ENCODE results near the gene GRAMD1B.

DNA sequence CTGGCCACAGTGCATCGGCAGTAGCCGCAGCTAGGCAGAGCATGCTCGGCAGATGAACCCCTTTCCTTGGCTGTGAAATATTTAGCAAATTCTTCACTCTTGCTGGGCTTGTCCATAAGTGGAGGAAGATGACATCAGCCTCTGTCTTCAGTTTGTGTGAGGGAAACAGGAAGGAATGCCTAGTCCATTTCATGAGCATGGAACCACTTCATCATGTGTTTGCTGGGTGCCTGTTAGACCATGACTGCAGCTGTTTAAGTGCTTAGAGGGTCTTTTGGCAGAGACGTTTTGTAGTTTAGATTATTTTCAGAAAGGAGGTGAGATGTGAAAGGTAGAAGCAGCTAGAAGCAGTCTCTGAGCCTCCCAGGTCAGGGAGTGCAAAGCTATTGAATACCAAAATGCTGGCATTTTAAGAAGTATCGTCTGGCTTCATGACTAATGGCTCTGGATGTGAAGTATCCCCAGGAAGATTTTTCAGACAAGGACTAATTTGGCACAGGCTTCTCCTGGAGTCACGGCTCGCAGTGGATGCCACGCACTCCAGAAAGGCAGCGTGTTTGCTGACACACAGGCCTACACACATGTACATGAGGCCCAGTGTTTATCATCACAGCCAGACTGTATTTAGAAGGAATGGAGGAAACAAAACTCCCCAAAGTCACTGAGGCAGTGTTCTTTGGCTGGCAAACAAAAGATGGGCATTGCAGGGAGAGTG, 43.1 kb upstream of the GRAMD1B start:
- TF ChIP-seq, protein P1, sequence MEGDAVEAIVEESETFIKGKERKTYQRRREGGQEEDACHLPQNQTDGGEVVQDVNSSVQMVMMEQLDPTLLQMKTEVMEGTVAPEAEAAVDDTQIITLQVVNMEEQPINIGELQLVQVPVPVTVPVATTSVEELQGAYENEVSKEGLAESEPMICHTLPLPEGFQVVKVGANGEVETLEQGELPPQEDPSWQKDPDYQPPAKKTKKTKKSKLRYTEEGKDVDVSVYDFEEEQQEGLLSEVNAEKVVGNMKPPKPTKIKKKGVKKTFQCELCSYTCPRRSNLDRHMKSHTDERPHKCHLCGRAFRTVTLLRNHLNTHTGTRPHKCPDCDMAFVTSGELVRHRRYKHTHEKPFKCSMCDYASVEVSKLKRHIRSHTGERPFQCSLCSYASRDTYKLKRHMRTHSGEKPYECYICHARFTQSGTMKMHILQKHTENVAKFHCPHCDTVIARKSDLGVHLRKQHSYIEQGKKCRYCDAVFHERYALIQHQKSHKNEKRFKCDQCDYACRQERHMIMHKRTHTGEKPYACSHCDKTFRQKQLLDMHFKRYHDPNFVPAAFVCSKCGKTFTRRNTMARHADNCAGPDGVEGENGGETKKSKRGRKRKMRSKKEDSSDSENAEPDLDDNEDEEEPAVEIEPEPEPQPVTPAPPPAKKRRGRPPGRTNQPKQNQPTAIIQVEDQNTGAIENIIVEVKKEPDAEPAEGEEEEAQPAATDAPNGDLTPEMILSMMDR (IDR thresholded peaks at IDR 0.05; ENCODE audit: insufficient read depth, low read length): no peak
- TF ChIP-seq GABPA (IDR thresholded peaks at IDR 0.05; ENCODE audit: low read depth) (no peak), POLR2AphosphoS5 (IDR thresholded peaks at IDR 0.05; ENCODE audit: low read depth) (no peak)
- TF ChIP-seq, protein P2, sequence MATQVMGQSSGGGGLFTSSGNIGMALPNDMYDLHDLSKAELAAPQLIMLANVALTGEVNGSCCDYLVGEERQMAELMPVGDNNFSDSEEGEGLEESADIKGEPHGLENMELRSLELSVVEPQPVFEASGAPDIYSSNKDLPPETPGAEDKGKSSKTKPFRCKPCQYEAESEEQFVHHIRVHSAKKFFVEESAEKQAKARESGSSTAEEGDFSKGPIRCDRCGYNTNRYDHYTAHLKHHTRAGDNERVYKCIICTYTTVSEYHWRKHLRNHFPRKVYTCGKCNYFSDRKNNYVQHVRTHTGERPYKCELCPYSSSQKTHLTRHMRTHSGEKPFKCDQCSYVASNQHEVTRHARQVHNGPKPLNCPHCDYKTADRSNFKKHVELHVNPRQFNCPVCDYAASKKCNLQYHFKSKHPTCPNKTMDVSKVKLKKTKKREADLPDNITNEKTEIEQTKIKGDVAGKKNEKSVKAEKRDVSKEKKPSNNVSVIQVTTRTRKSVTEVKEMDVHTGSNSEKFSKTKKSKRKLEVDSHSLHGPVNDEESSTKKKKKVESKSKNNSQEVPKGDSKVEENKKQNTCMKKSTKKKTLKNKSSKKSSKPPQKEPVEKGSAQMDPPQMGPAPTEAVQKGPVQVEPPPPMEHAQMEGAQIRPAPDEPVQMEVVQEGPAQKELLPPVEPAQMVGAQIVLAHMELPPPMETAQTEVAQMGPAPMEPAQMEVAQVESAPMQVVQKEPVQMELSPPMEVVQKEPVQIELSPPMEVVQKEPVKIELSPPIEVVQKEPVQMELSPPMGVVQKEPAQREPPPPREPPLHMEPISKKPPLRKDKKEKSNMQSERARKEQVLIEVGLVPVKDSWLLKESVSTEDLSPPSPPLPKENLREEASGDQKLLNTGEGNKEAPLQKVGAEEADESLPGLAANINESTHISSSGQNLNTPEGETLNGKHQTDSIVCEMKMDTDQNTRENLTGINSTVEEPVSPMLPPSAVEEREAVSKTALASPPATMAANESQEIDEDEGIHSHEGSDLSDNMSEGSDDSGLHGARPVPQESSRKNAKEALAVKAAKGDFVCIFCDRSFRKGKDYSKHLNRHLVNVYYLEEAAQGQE (IDR thresholded peaks at IDR 0.05; ENCODE audit: insufficient replicate concordance, low read depth): no peak
